Muscle of back (tissue), 11 donors: ENCODE results near the gene PDCD2L. TPM values are rescaled to one million over a fixed set of nuclear protein-coding genes. Genes with fewer than 3 reads are reported as not detected.
"Not testable (repeated sequence)": the region's sequence is repeated elsewhere in the genome, so short reads cannot be mapped to it uniquely, and the experiment has no call there.

Experiments
- DNase-seq, 3 donors: peaks; one replicate each; pipeline versions ENCODE4 v3.0.0 to v3.0.0-alpha.2; 2013
- polyA plus RNA-seq, 10 donors: library from polyadenylated mRNA; unstranded; fragments of 120-200 nt; gene quantifications; one replicate each; pipeline ENCODE4 v1.2.1, GENCODE V29; 2013; ENCODE audit not compliant: insufficient read length in 10 of 10

The PDCD2L gene
- polyA plus RNA-seq, 10 donors = 11.4 to 19.2 (median 14.8) TPM

GRCh38 chr19:34409189-34410164, 5.3 kb downstream of the PDCD2L start:
- no peak for DNase-seq

- DNase-seq = no peak
Observed at GRCh38 chr19:34411216-34411615, 7.0 kb downstream of the PDCD2L start.

- no peak for DNase-seq
Observed at GRCh38 chr19:34416021-34416545, 11.9 kb downstream of the PDCD2L start.

- DNase-seq = no peak
Observed at GRCh38 chr19:34418300-34418699, 14.1 kb downstream of the PDCD2L start.

DNA sequence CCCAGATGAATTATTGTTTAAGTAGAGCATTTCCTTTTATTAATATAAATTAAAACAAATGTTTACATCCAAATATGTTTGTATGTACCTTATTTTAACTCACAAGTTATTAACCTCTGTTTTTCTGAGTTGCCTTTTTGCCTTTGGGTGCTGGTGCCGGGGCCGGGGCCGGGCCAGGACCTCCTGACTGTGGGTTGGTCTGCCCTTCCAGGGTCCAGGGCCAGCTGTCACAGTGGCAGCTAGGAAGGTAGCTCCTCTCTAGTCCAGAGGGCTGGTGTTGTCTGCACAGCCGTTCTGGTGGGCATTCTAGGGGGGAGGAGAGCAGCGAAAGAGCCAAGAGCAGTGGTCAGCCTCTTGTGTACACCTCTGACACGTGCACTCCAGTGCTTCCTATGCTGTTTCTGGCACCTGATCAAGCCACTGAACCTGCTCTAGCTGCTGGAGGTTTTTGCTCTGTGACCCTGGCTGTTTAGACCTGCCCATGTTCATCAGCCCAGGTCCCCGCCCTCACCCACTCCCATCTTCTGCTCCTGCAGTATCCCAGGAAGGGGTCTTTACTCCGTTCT, 22.0 kb downstream of the PDCD2L start:
- DNase-seq = no peak

GRCh38 chr19:34428549-34429285, 24.5 kb downstream of the PDCD2L start:
- DNase-seq = peak in 2 of 3 donors; percentile 16 to 41

DNA sequence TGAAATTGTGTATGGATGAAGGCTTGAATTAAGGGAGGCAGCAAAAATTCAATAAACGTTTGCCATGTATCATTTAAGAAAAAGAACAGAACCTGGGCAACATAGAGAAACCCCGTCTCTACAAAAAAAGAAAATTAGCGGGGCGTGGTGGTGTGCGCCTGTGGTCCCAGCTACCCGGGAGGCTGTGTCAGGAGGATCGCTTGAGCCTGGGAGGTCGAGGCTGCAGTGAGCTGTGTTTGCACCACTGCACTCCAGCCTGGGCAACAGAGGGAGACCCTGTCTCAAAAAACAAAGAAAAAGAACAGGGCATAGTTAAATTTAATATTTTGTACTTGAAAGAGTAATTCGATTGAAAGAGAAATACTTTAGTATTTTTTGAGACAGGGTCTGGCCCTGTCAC, 25.4 kb downstream of the PDCD2L start:
- DNase-seq = no peak

DNA sequence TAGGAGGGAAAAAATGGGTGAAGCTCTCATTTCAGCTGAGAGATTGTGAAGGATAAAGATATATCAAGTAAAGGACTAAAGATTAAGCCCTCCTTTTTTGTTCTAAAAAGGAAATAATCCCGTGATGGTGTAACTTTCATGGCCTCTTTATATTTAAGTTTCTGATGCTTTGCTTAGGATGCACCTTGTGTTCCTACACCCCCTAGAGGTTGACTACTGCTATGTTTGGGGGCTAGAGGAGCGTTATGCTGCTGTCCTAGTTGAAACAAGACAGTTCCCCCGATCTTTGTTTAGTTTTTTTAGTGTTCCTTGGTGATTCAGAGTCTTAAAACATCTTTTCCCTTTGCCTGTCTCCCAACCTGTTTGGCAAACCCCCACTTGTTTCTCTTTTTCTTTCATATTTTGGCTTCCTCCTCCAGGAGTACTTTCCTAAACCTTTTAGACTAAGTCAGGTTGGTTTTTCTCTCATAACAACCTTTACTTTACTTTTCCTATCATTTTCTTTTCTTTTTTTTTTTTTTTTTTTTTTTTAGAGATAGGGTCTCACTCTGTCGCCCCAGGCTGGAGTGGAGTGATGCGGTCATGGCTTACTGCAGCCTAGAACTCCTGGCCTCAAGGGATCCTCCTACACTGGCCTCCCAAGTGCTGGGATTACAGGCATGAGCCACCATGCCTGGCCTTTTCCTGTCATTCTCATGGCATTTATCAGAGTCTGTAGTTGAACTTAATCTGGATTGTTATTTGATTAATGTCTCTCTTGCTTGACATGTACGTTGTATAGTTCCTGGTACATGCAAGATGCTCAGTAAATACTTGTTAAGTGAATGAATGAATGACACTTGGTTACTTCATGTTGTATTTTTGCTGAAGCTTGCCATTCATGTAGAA, 26.8 kb downstream of the PDCD2L start:
- DNase-seq = peak; percentile 8 to 52 (median 14)

- no peak for DNase-seq
Observed at GRCh38 chr19:34431681-34432402, 27.6 kb downstream of the PDCD2L start.

DNA sequence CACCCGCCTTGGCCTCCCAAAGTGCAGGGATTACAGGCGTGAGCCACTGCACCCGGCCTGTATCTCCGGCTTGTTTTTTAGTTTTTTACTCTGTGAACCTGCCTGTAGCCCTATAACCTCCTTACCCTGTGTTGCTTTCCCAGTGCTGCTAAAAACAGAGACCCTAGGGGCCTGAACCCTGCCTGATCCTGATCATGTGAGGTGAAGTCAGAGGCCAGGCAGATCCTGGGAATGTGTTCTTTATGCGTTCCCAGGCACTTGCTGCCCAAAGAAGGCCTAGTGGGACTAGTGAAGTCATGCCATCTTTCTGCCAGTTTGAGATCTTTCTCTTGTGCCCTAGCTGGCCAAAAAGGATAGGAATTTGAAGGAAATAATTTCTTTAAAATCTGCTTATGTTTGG, 28.6 kb downstream of the PDCD2L start:
- peak in 1 of 3 donors; percentile 15 for DNase-seq

DNA sequence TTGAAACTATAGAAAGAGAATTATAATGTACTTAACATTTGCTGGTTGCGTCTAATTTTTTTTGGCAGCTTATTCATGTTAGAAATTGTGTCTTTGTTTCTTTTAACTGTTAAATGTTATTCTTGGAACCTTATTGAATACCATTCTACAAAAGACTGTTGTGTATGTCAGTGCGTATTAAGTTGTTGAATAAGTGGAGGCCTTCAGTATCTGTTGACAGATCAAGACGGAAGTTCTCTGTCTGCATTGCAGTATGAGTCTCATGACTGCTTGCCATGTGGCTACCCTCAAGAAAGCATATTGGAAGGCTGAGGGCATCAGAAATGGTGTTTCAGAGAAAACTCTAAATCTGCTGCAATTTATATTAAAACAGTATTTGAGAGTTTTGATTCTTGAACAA, 32.5 kb downstream of the PDCD2L start:
- DNase-seq = no peak

- no peak for DNase-seq
Observed at GRCh38 chr19:34448191-34448590, 44.0 kb downstream of the PDCD2L start.

- DNase-seq = no peak
Observed at GRCh38 chr19:34452723-34453122, 48.5 kb downstream of the PDCD2L start.

DNA sequence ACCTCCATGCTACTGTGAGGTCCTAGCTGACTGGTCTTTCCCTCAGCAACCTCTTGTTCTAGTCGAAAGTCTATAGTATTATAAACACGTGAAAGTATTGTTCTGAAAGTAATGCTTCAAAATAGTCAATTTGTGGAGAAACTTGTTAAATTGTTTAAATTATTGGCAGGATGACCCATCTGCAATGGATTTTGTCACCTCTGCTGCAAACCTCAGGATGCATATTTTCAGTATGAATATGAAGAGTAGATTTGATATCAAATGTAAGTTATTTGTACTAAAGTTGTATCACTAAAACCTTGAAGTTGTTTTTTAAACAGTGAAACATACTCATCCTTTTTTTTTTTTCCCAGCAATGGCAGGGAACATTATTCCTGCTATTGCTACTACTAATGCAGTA, 49.9 kb downstream of the PDCD2L start:
- peak in 1 of 3 donors; percentile 24 for DNase-seq

GRCh38 chr19:34454685-34455084, 50.5 kb downstream of the PDCD2L start:
- no peak for DNase-seq

DNA sequence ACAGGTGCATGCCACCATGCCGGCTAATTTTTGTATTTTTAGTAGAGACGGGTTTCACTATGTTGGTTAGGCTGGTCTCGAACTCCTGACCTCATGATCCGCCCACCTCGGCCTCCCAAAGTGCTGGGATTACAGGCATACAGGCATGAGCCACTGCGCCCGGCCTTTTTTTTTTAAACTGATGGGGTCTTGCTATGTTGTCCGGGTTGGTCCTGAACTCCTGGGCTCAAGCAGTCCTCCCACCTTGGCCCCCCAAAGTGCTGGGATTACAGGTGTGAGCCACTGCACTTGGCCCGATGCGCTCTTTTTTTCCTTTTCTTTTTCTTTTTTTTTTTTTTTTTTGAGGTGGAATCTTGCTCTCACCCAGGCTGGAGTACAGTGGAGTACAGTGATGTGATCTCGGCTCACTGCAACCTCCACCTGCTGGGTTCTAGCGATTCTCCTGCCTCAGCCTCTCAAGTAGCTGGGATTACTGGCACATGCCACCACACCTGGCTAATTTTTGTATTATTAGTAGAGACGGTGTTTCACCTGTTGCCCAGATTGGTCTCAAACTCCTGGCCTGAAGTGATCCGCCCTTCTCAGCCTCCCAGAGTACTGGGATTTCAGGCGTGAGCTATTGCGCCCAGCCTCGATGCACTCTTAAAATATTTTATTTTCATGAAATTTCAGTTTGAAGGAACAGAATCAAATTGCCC, 51.7 kb downstream of the PDCD2L start:
- not testable (repeated sequence) for DNase-seq

DNA sequence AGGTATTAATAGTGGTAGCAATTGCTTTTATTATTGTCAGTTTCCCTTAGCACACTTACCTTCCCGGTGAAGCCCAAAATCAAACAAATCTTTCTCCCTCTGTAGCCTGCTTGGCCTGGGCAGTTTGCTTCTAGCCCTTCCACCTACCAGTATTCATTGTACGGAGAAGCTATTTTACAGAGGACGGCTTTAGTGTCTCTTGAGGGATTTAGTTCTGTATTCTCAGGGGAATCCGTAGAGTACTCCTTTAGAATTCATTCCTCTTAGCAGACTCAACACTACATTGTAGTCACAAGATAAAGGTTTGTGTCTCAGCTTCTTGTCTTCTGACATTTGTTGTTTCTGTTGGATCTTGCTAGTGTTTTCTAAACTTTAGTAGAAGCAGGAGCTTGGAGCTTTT, 53.2 kb downstream of the PDCD2L start:
- DNase-seq = no peak

- DNase-seq = no peak
Observed at GRCh38 chr19:34458677-34459076, 54.5 kb downstream of the PDCD2L start.

GRCh38 chr19:34459614-34460013, 55.4 kb downstream of the PDCD2L start:
- no peak for DNase-seq
